H1 (cell line): ENCODE results near the gene ZNF225. TPM values are rescaled to one million over a fixed set of nuclear protein-coding genes. Genes with fewer than 3 reads are reported as not detected.

Source experiments
- EGR1 ChIP-seq: IDR thresholded peaks from 2 replicates; pipeline ENCODE4 v1.6.1; 2011; ENCODE audit warnings: low read depth, low read length, borderline replicate concordance
- GTF2F1 ChIP-seq: IDR thresholded peaks from 2 replicates; pipeline ENCODE4 v1.6.1; 2012; ENCODE audit warnings: low read depth, low read length, improper control_type of control experiment, borderline replicate concordance
- polyA plus RNA-seq, 7 experiments: library from polyadenylated mRNA; depleted of rRNA in 3 of 7; stranded (reverse) in 5 of 7; unstranded in 2 of 7; fragments of >200 nt in 5 of 7; fragments of 200-250 nt in 2 of 7; gene quantifications; 1 replicate in 5 of 7; 2 replicates in 1 of 7; 4 replicates in 1 of 7; pipeline versions ENCODE4 v1.2.1 to v1.2.3, GENCODE V29; 2011 to 2013; ENCODE audit warnings: missing spikeins in 2 of 7, mixed read lengths in 2 of 7
- total RNA-seq: library from RNA; stranded (reverse); fragmentation: NEBNext Ultra II Directional; extraction: Animal tissue kit (Norgen Biotek cat#: 25700); gene quantifications from 2 replicates; pipeline ENCODE4 v1.2.1, GENCODE V29; 2021

Gene ZNF225
- total and polyA plus RNA-seq, 2 of the 8 experiments (the other 6 are each of a cell fraction or from before 2014, with no cell fraction given): 0.98 to 5.0 TPM

DNA sequence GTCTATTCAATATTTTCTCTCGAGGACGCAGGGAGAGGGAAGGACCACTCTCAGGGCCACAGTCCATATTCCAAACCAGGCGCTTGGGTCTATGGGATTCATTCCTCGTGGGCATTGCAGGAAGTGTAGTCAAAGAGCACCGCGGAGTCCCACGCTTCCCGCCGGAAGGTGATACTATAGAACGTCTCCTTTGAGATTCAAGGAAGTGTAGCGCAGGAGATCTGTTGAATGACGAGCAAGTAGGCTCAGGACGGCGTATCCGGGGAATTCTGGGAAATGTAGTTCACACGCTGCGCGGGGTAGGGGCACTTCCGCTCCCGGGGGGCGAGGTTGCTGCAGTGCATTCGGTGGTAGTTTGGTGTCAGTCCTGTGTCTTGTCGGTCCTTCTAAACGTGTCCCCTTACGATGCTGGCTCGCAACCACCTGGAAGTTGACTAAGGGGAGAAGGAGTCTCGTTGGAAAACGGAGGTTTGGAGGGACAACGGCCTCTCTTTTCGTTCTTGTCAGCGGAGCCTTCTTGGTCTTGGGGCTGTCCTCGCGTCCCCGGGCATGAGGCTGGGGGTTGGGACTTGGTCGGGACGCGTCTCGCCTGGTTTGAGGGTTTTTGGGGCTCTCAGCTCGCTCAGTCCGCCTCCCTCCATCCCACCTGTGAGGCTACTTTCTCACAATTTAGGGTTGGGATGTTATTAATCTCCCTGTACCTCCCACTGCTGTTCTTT lies 41.2 kb upstream of the ZNF225 start, which contains the start of gene ZNF284 (continued):
- no peak for TF ChIP-seq GTF2F1
- TF ChIP-seq EGR1: no peak
